ENCODE measurements around the gene BAMBI. TPM values are rescaled to one million over a fixed set of nuclear protein-coding genes. Genes with fewer than 3 reads are reported as not detected.
A peak's percentile ranks its signal among the peaks of the same experiment; 100 is the strongest.

Gene BAMBI
- polyA plus RNA-seq, 3 donors, result 0.08 to 1.3 (median 0.09) TPM

DNA sequence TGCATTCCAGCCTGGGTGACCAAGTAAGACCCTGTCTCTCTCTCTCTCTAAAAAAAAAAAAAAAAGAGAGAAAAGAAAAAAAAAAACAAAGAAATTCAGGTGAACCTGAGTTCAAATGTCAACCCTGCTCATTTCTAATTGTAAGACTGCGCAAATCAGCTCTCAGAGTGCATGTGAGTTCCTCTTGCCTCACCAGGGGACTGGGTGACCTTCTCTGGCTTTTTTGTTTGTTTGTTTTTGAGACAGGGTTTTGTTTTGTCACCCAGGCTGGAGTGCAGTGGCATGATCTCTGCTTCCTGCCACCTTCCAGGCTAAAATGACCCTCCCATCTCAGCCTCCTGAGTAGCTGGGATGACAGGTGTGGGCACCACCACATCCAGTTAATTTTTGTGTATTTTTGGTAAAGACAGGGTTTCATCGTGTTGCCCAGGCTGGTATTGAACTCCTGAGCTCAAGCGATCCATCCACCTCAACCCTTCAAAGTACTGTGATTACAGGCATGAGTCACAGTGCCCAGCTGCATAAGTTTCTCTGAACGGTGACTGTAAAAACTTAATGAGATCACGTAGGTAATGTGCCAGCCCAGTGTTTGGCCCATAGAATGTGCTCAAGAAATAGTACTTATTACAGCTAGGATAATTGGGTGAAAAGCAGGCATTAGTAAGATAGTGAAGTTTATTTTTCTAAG lies 45.3 kb upstream of the BAMBI start:
- Mint-ChIP-seq H3K4me3 (no peak overlapping the region), H3K9me3 (peaks cover 0 to 2% (median 0%) of the 10 kb centered on the region in 7 donors), H3K27me3 (ENCODE audit: low read depth in 3 of 3) (peaks cover 8 to 20% (median 14%) of the 10 kb centered on the region in 3 donors), H3K27ac (peak overlapping the region in 2 of 7 donors; percentile 21 to 27), H3K36me3 (no peaks in the 10 kb centered on the region), H3K4me1 (peaks cover 8% of the 10 kb centered on the region)
- Histone ChIP-seq H2AFZ (ENCODE audit: insufficient read depth, low read depth, low read length, poor library complexity, severe bottlenecking) (no peak overlapping the region), H3K36me3 (replicated peaks in 1 of 2; ENCODE audit: control insufficient read depth in 1 of 2, insufficient read depth in 2 of 2, low read length in 2 of 2) (no peaks in the 10 kb centered on the region), H4K20me1 (ENCODE audit: insufficient read depth, low read length) (no peaks in the 10 kb centered on the region), H3K4me2 (replicated peaks; ENCODE audit: extremely low read depth, low read length, poor library complexity, severe bottlenecking) (no peak overlapping the region), H3K9me3 (replicated peaks in 1 of 2; ENCODE audit: control insufficient read depth in 1 of 2, insufficient read depth in 1 of 2, low read length in 2 of 2) (no peaks in the 10 kb centered on the region), H3K9ac (ENCODE audit: insufficient read depth, low read length, poor library complexity, severe bottlenecking) (no peak overlapping the region), H3K4me1 (ENCODE audit: control insufficient read depth in 1 of 2, insufficient read depth in 2 of 2, low read length in 2 of 2) (no peaks in the 10 kb centered on the region), H3K79me2 (ENCODE audit: insufficient read depth, low read length) (no peaks in the 10 kb centered on the region), H3K27me3 (ENCODE audit: control insufficient read depth in 2 of 2, insufficient read depth in 2 of 2, low read length in 2 of 2) (no peaks in the 10 kb centered on the region), H3K27ac (ENCODE audit: low read depth in 1 of 2, low read length in 2 of 2) (no peak overlapping the region), H3K4me3 (replicated peaks in 1 of 3; ENCODE audit: low read depth in 2 of 3, low read length in 3 of 3) (no peak overlapping the region)
- 100% methylated on average over 4 of the region's 5 CpGs for WGBS (ENCODE audit: insufficient coverage)
- TF ChIP-seq, protein P1, sequence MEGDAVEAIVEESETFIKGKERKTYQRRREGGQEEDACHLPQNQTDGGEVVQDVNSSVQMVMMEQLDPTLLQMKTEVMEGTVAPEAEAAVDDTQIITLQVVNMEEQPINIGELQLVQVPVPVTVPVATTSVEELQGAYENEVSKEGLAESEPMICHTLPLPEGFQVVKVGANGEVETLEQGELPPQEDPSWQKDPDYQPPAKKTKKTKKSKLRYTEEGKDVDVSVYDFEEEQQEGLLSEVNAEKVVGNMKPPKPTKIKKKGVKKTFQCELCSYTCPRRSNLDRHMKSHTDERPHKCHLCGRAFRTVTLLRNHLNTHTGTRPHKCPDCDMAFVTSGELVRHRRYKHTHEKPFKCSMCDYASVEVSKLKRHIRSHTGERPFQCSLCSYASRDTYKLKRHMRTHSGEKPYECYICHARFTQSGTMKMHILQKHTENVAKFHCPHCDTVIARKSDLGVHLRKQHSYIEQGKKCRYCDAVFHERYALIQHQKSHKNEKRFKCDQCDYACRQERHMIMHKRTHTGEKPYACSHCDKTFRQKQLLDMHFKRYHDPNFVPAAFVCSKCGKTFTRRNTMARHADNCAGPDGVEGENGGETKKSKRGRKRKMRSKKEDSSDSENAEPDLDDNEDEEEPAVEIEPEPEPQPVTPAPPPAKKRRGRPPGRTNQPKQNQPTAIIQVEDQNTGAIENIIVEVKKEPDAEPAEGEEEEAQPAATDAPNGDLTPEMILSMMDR (IDR thresholded peaks at IDR 0.05), result no peak
- intact Hi-C loops (cut with micrococcal nuclease), result no loop called here
- no peak for DNase-seq

DNA sequence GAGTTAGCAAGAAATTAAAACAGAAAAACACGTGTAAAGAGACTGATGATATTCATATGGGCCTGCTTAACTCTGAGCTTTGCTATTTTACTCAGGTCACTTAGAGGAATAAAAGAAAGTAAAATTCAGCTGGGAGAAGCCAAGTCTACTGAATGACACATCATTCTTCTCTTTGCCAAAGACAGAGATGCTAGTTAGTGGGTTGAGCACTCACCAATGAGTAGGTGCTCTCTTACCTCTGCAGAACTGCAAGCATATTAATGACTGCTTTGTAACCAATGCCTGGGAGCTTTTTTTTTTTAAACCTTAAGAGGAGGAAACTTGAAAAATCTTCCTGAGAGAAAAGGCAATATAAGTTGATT lies 44.8 kb upstream of the BAMBI start:
- no peaks in the 10 kb centered on the region for H4K20me1 ChIP-seq (ENCODE audit: insufficient read depth, low read length)
- peaks cover 8% of the 10 kb centered on the region for H3K4me1 Mint-ChIP-seq
- no peaks in the 10 kb centered on the region for H3K79me2 ChIP-seq (ENCODE audit: insufficient read depth, low read length)
- intact Hi-C loops (cut with micrococcal nuclease), result no loop called here
- no peak overlapping the region for H3K4me3 Mint-ChIP-seq
- H3K4me3 ChIP-seq (replicated peaks in 1 of 3; ENCODE audit: low read depth in 2 of 3, low read length in 3 of 3), result no peak overlapping the region
- H3K27ac ChIP-seq (ENCODE audit: low read depth in 1 of 2, low read length in 2 of 2), result no peak overlapping the region
- no peak overlapping the region for H3K27ac Mint-ChIP-seq
- H3K36me3 Mint-ChIP-seq, result no peaks in the 10 kb centered on the region
- TF ChIP-seq, protein P1 (IDR thresholded peaks at IDR 0.05), result no peak
- H3K27me3 Mint-ChIP-seq (ENCODE audit: low read depth in 3 of 3), result peaks cover 8 to 23% (median 11%) of the 10 kb centered on the region in 3 donors
- no peak overlapping the region for H3K4me2 ChIP-seq (replicated peaks; ENCODE audit: extremely low read depth, low read length, poor library complexity, severe bottlenecking)
- H3K9me3 ChIP-seq (replicated peaks in 1 of 2; ENCODE audit: control insufficient read depth in 1 of 2, insufficient read depth in 1 of 2, low read length in 2 of 2), result no peaks in the 10 kb centered on the region
- H3K9ac ChIP-seq (ENCODE audit: insufficient read depth, low read length, poor library complexity, severe bottlenecking), result no peak overlapping the region
- H3K4me1 ChIP-seq (ENCODE audit: control insufficient read depth in 1 of 2, insufficient read depth in 2 of 2, low read length in 2 of 2), result no peaks in the 10 kb centered on the region
- H3K27me3 ChIP-seq (ENCODE audit: control insufficient read depth in 2 of 2, insufficient read depth in 2 of 2, low read length in 2 of 2), result no peaks in the 10 kb centered on the region
- 100% methylated on average over 1 of the region's 1 CpG for WGBS (ENCODE audit: insufficient coverage)
- peaks cover 0 to 5% (median 1%) of the 10 kb centered on the region in 7 donors for H3K9me3 Mint-ChIP-seq
- DNase-seq, result no peak
- no peak overlapping the region for H2AFZ ChIP-seq (ENCODE audit: insufficient read depth, low read depth, low read length, poor library complexity, severe bottlenecking)
- H3K36me3 ChIP-seq (replicated peaks in 1 of 2; ENCODE audit: control insufficient read depth in 1 of 2, insufficient read depth in 2 of 2, low read length in 2 of 2), result no peaks in the 10 kb centered on the region

Data from CD14-positive monocyte (primary cell).